HepG2 (cell line): ENCODE data around the gene FAM118B. TPM values are rescaled to one million over a fixed set of nuclear protein-coding genes. Genes with fewer than 3 reads are reported as not detected.

Experiments used
- ATAC-seq: fragments of 200-7000 bp; cut with Tn5 transposase; 3 replicates; pipeline ENCODE4 v1.9.1; 2020; ENCODE audit warnings: mild to moderate bottlenecking, moderate library complexity
- BruUV-seq: library from RNA; stranded (reverse); fragments of 400-500 nt; replicated peaks from 2 replicates; lab custom pipeline; 2021; lab: Mats Ljungman, UMichigan
- CTCF ChIA-PET: fragments of 300-600 bp; formaldehyde crosslinking; extraction: SDS; loops from one replicate; lab custom pipeline; 2021; ENCODE audit warnings: low total read pairs, inconsistent platforms, low intra/inter-chr PET ratio; lab: Yijun Ruan, JAX
- POLR2A ChIA-PET: fragments of 350-600 bp; sonication (Branson Sonifier 250); formaldehyde crosslinking; loops from one replicate; lab custom pipeline; 2020; ENCODE audit warnings: antibody characterized with exemption, inconsistent platforms; lab: Yijun Ruan, JAX
- DNase-seq: peaks from one replicate; pipeline ENCODE4 v3.0.0-alpha.2; 2015; ENCODE audit warnings: low spot score
- FAIRE-seq: peaks from 3 replicates; lab custom pipeline; 2011; peaks lifted over from hg19 to GRCh38; lab: Jason Lieb, UNC
- H2AFZ ChIP-seq: one replicate; pipeline ENCODE4 v1.6.1; 2011; ENCODE audit warnings: low read length, inconsistent platforms
- H3K27ac ChIP-seq: fragments of 300-600 bp; 3 replicates; pipeline ENCODE4 v1.8.0; 2011; ENCODE audit warnings: mixed run types, mild to moderate bottlenecking, mixed read lengths, low read length, inconsistent platforms; ENCODE audit not compliant: insufficient read depth; ENCODE audit errors: extremely low read length
- H3K27me3 ChIP-seq, 2 experiments: fragments of 200-600 bp in 1 of 2; 2 replicates in 1 of 2; 3 replicates in 1 of 2; pipeline versions ENCODE4 v1.6.0 to v1.8.0; 2011; ENCODE audit warnings: low read length in 2 of 2, mild to moderate bottlenecking in 2 of 2, moderate library complexity in 2 of 2, inconsistent platforms in 1 of 2; ENCODE audit not compliant: insufficient read depth in 2 of 2, control insufficient read depth in 1 of 2
- H3K36me3 ChIP-seq, 2 experiments: fragments of 200-600 bp in 1 of 2; replicated peaks in 1 of 2; 2 replicates in 1 of 2; 3 replicates in 1 of 2; pipeline versions ENCODE4 v1.5.1 to v1.8.0; 2011; ENCODE audit warnings: low read length in 2 of 2, inconsistent platforms in 1 of 2; ENCODE audit not compliant: insufficient read depth in 2 of 2, control insufficient read depth in 1 of 2
- H3K4me1 ChIP-seq: 2 replicates; pipeline ENCODE4 v1.5.1; 2012; ENCODE audit warnings: low read length, inconsistent platforms; ENCODE audit not compliant: insufficient read depth
- H3K4me2 ChIP-seq: 2 replicates; pipeline ENCODE4 v1.6.0; 2011; ENCODE audit warnings: low read depth, low read length, inconsistent platforms
- H3K4me3 ChIP-seq, 3 experiments: fragments of 200-600 bp in 1 of 3; sonication (generic), shearing (Covaris generic) in 1 of 3; replicated peaks in 1 of 3; 2 replicates each; pipeline ENCODE4 v1.5.1; 2011 to 2016; ENCODE audit warnings: low read length in 3 of 3, inconsistent platforms in 2 of 3, low read depth in 2 of 3, mild to moderate bottlenecking in 2 of 3, control low read depth in 1 of 3, mixed read lengths in 1 of 3; ENCODE audit not compliant: insufficient read depth in 1 of 3
- H3K79me2 ChIP-seq: one replicate; pipeline ENCODE4 v1.6.1; 2011; ENCODE audit warnings: low read length, inconsistent platforms; ENCODE audit not compliant: insufficient read depth
- H3K9ac ChIP-seq: 2 replicates; pipeline ENCODE4 v1.6.0; 2011; ENCODE audit warnings: mild to moderate bottlenecking, low read depth, low read length, inconsistent platforms; ENCODE audit not compliant: insufficient read depth
- H3K9me3 ChIP-seq: 2 replicates; pipeline ENCODE4 v1.5.1; 2012; ENCODE audit warnings: mild to moderate bottlenecking, low read length
- H4K20me1 ChIP-seq: 2 replicates; pipeline ENCODE4 v1.6.0; 2011; ENCODE audit warnings: inconsistent platforms, mild to moderate bottlenecking, low read length, moderate library complexity; ENCODE audit not compliant: insufficient read depth
- BRCA1 ChIP-seq: sonication (generic); formaldehyde crosslinking; IDR thresholded peaks from 2 replicates; pipeline ENCODE4 v1.4.0; 2020; ENCODE audit warnings: missing genetic modification reagents
- E2F2 ChIP-seq: sonication (generic); formaldehyde crosslinking; IDR thresholded peaks from 2 replicates; pipeline ENCODE4 v1.4.0; 2020; ENCODE audit warnings: missing genetic modification reagents, borderline replicate concordance
- ELK4 ChIP-seq: sonication (generic); formaldehyde crosslinking; IDR thresholded peaks from 2 replicates; pipeline ENCODE4 v1.9.0; 2021; ENCODE audit warnings: missing genetic modification reagents, borderline replicate concordance
- ETV5 ChIP-seq: IDR thresholded peaks from 2 replicates; pipeline ENCODE4 v1.6.1; 2018; ENCODE audit warnings: missing biosample characterization, missing genetic modification reagents, inconsistent platforms, borderline replicate concordance
- NR2C2 ChIP-seq: sonication (generic); formaldehyde crosslinking; IDR thresholded peaks from 2 replicates; pipeline ENCODE4 v1.4.0; 2020; ENCODE audit warnings: missing genetic modification reagents, mild to moderate bottlenecking, moderate library complexity, borderline replicate concordance
- PREB ChIP-seq: sonication (generic); formaldehyde crosslinking; IDR thresholded peaks from 2 replicates; pipeline ENCODE4 v1.4.0; 2020; ENCODE audit warnings: missing genetic modification reagents
- RXRB ChIP-seq: IDR thresholded peaks from 2 replicates; pipeline ENCODE4 v1.6.1; 2016; ENCODE audit warnings: borderline replicate concordance, missing genetic modification reagents, missing compliant biosample characterization
- SALL2 ChIP-seq: sonication (generic); formaldehyde crosslinking; IDR thresholded peaks from 2 replicates; pipeline ENCODE4 v1.8.1; 2023; ENCODE audit warnings: mild to moderate bottlenecking, missing genetic modification reagents, inconsistent platforms
- ZC3H13 ChIP-seq: sonication (generic); formaldehyde crosslinking; IDR thresholded peaks from 2 replicates; pipeline ENCODE4 v1.8.1; 2023; ENCODE audit warnings: mild to moderate bottlenecking, missing genetic modification reagents, moderate library complexity
- ZFP41 ChIP-seq: sonication (generic); formaldehyde crosslinking; IDR thresholded peaks from 2 replicates; pipeline ENCODE4 v1.4.0; 2020; ENCODE audit warnings: mild to moderate bottlenecking, missing genetic modification reagents, borderline replicate concordance
- ZNF10 ChIP-seq: sonication (generic); formaldehyde crosslinking; IDR thresholded peaks from 2 replicates; pipeline ENCODE4 v1.4.0; 2020; ENCODE audit warnings: mild to moderate bottlenecking, low read depth, missing genetic modification reagents, borderline replicate concordance
- ZNF317 ChIP-seq: sonication (generic); formaldehyde crosslinking; IDR thresholded peaks from 2 replicates; pipeline ENCODE4 v1.5.0; 2020; ENCODE audit warnings: mild to moderate bottlenecking, missing genetic modification reagents
- ZNF350 ChIP-seq: sonication (generic); formaldehyde crosslinking; IDR thresholded peaks from 2 replicates; pipeline ENCODE4 v1.4.0; 2020; ENCODE audit warnings: mild to moderate bottlenecking, low read depth, missing genetic modification reagents, borderline replicate concordance
- ZNF44 ChIP-seq: sonication (generic); formaldehyde crosslinking; IDR thresholded peaks from 2 replicates; pipeline ENCODE4 v1.5.1; 2020; ENCODE audit warnings: mild to moderate bottlenecking, missing genetic modification reagents
- ZNF768 ChIP-seq: sonication (generic); formaldehyde crosslinking; IDR thresholded peaks from 2 replicates; pipeline ENCODE4 v1.4.0; 2020; ENCODE audit warnings: missing genetic modification reagents
- WGBS: methylation state at CpG from one replicate; pipeline ENCODE4 v1.1.6; 2017; ENCODE audit warnings: low lambda C conversion rate; 5-methylcytosine and 5-hydroxymethylcytosine counted together
- in situ Hi-C: cut with HindIII; loops from 2 replicates; pipeline ENCODE4 v1.10.0; 2017; ENCODE audit warnings: low pct_unique_long_range_greater_than_20kb; ENCODE audit not compliant: extremely low pct_ligation_motif_present
- intact Hi-C: fragments of 100-400 bp; cut with micrococcal nuclease; formaldehyde crosslinking; loops from one replicate; pipeline ENCODE4 v1.10.0; 2022; ENCODE audit not compliant: unreplicated experiment
- polyA plus RNA-seq, 8 experiments: library from polyadenylated mRNA; depleted of rRNA in 3 of 8; stranded (reverse) in 7 of 8; unstranded in 1 of 8; fragments of >200 nt; fragmentation: Illumina TruSeq in 4 of 8; extraction: Trizol in 4 of 8; gene quantifications; 2 replicates each; pipeline versions ENCODE4 v1.2.1 to v1.2.3, GENCODE V29; 2011 to 2016; ENCODE audit warnings: low read depth in 4 of 8, missing spikeins in 1 of 8, mixed read lengths in 1 of 8; ENCODE audit not compliant: insufficient read depth in 1 of 8
- total RNA-seq, 5 experiments: library from RNA; depleted of rRNA; stranded (reverse); fragments of >200 nt; fragmentation: Illumina TruSeq; extraction: Trizol; gene quantifications; 2 replicates each; pipeline ENCODE4 v1.2.3, GENCODE V29; 2016; ENCODE audit warnings: low read depth in 1 of 5
- TF ChIP-seq, protein P1 (sequence below): sonication (generic); formaldehyde crosslinking; IDR thresholded peaks from 2 replicates; pipeline ENCODE4 v1.8.0; 2022; ENCODE audit warnings: mild to moderate bottlenecking, missing genetic modification reagents; ENCODE audit not compliant: insufficient replicate concordance
- TF ChIP-seq, protein P2 (sequence below): sonication (generic); formaldehyde crosslinking; conservative IDR thresholded peaks from 2 replicates; pipeline ENCODE4 v1.4.0; 2020; ENCODE audit warnings: missing genetic modification reagents

FAM118B gene
- total and polyA plus RNA-seq, 2 of the 13 experiments (the other 11 are each of a cell fraction or from before 2014, with no cell fraction given) = 10.2 to 25.7 TPM

DNA sequence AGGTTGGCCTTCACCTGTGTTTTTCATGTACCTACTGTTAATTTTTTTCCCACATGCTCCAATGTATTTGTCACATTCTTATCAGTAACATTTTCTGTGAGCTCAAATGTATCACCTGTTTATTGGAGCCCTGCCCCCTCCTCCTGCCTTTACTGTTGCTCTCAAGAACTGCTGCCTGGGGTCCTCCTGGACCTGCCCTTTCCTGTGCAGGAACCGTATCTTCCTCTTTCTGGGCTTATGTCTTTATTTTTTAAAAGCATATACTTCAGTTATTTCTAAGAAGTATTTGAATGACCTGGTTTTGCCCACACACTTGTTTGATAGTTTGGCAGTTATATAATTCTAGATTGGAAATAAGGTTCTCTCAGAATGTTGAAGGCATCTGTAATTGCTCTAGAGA, 5.9 kb downstream of the FAM118B start (continued):
- TF ChIP-seq ZNF10 (CRISPR knock-in tag) (no peak), RXRB (CRISPR knock-in tag) (no peak), E2F2 (no peak), ZC3H13 (CRISPR knock-in tag) (no peak), ELK4 (CRISPR knock-in tag) (no peak), ZNF768 (no peak), ZNF44 (CRISPR knock-in tag) (no peak), PREB (CRISPR knock-in tag) (no peak)
- TF ChIP-seq, all 625 proteins: peak for 0

DNA sequence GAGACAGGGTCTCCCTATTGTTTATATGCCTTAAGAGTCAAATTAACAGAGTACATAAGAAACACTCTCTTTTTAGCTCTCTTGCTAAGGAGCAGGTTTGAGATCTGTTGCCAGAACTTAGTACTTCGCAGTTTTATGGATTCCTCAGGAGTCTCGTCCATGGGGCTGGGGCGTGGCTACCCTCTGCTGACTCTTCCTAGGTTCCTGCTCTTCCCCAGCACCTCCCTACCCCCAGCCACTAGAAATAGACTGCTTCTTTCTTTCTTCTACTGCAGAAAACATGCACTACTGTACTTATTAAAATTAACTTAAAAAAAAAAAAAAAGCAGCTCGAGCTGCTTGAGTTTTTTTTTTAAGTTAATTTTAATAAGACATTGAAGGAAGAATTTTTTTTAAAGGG, 8.0 kb downstream of the FAM118B start:
- Histone ChIP-seq H3K4me1 (no peaks in the 10 kb centered on the region), H3K9ac (no peak overlapping the region), H3K79me2 (peaks cover 45% of the 10 kb centered on the region), H3K4me2 (no peak overlapping the region), H3K27ac (no peak overlapping the region), H4K20me1 (no peaks in the 10 kb centered on the region), H3K36me3 (no peaks in the 10 kb centered on the region; a peak in 1 of 5 replicates), H3K27me3 (no peaks in the 10 kb centered on the region), H3K4me3 (no peak overlapping the region), H3K9me3 (no peaks in the 10 kb centered on the region), H2AFZ (no peak overlapping the region)
- DNase-seq = no peak
- BruUV-seq = no TSS peak
- 83% methylated on average over 4 of the region's 4 CpGs for WGBS
- no peak for ATAC-seq
- FAIRE-seq = no peak
- ChIA-PET CTCF (no interaction called here), POLR2A (no interaction called here)
- in situ Hi-C loops = loop anchor here (25.0 kb wide), 1 partner anchor 582 kb away; the partner anchor contains the start of gene CHEK1
- intact Hi-C loops = no loop called here
- TF ChIP-seq BRCA1 (CRISPR knock-in tag) (no peak), NR2C2 (CRISPR knock-in tag) (no peak), ETV5 (no peak), ZNF350 (CRISPR knock-in tag) (no peak), SALL2 (CRISPR knock-in tag) (no peak), ZNF317 (CRISPR knock-in tag) (no peak), ZFP41 (CRISPR knock-in tag) (no peak)
- TF ChIP-seq, protein P1, sequence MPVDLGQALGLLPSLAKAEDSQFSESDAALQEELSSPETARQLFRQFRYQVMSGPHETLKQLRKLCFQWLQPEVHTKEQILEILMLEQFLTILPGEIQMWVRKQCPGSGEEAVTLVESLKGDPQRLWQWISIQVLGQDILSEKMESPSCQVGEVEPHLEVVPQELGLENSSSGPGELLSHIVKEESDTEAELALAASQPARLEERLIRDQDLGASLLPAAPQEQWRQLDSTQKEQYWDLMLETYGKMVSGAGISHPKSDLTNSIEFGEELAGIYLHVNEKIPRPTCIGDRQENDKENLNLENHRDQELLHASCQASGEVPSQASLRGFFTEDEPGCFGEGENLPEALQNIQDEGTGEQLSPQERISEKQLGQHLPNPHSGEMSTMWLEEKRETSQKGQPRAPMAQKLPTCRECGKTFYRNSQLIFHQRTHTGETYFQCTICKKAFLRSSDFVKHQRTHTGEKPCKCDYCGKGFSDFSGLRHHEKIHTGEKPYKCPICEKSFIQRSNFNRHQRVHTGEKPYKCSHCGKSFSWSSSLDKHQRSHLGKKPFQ (CRISPR knock-in tag) = no peak
- TF ChIP-seq, protein P2, sequence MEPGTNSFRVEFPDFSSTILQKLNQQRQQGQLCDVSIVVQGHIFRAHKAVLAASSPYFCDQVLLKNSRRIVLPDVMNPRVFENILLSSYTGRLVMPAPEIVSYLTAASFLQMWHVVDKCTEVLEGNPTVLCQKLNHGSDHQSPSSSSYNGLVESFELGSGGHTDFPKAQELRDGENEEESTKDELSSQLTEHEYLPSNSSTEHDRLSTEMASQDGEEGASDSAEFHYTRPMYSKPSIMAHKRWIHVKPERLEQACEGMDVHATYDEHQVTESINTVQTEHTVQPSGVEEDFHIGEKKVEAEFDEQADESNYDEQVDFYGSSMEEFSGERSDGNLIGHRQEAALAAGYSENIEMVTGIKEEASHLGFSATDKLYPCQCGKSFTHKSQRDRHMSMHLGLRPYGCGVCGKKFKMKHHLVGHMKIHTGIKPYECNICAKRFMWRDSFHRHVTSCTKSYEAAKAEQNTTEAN (CRISPR knock-in tag) = no peak
